Calu3 (cell line): ENCODE measurements around the gene NR1H2. TPM values are rescaled to one million over a fixed set of nuclear protein-coding genes. Genes with fewer than 3 reads are reported as not detected.

Experiments
- BruUV-seq: library from RNA; stranded (reverse); fragments of 400-500 nt; replicated peaks from 2 replicates; lab custom pipeline; 2021; lab: Mats Ljungman, UMichigan
- CTCF ChIA-PET: fragments of 300-600 bp; sonication (Branson Sonifier 250); formaldehyde crosslinking; loops from one replicate; lab custom pipeline; 2022; ENCODE audit warnings: antibody characterized with exemption; lab: Charles Lee
- DNase-seq: peaks from one replicate; pipeline ENCODE4 v3.0.0; 2022
- H3K27ac Mint-ChIP-seq: one replicate; pipeline ENCODE4 v1.8.0; 2022; ENCODE audit warnings: mixed read lengths; ENCODE audit not compliant: unreplicated experiment
- H3K27me3 Mint-ChIP-seq: one replicate; pipeline ENCODE4 v1.8.0; 2022; ENCODE audit warnings: mixed read lengths; ENCODE audit not compliant: unreplicated experiment
- H3K36me3 Mint-ChIP-seq: one replicate; pipeline ENCODE4 v1.8.0; 2022; ENCODE audit warnings: mild to moderate bottlenecking, moderate library complexity, mixed read lengths; ENCODE audit not compliant: insufficient read depth, unreplicated experiment
- H3K4me1 Mint-ChIP-seq: one replicate; pipeline ENCODE4 v1.8.0; 2022; ENCODE audit warnings: mild to moderate bottlenecking, low read depth, mixed read lengths; ENCODE audit not compliant: unreplicated experiment
- H3K4me3 Mint-ChIP-seq: one replicate; pipeline ENCODE4 v1.8.0; 2022; ENCODE audit warnings: mild to moderate bottlenecking, low read depth, moderate library complexity, mixed read lengths; ENCODE audit not compliant: unreplicated experiment
- H3K9me3 Mint-ChIP-seq: one replicate; pipeline ENCODE4 v1.8.0; 2022; ENCODE audit warnings: low read depth, mixed read lengths; ENCODE audit not compliant: unreplicated experiment
- CTCF ChIP-seq: fragments of 200-600 bp; IDR thresholded peaks from one replicate; pipeline ENCODE4 v1.8.0; 2022; ENCODE audit warnings: antibody characterized with exemption; ENCODE audit not compliant: unreplicated experiment
- intact Hi-C: fragments of 100-400 bp; cut with micrococcal nuclease; formaldehyde crosslinking; loops from one replicate; pipeline ENCODE4 v1.10.0; 2022; ENCODE audit not compliant: unreplicated experiment
- total RNA-seq: library from RNA; stranded (reverse); gene quantifications from 2 replicates; pipeline ENCODE4 v1.2.3, GENCODE V29; 2022

NR1H2 gene
- total RNA-seq, 1 experiment from 2014 or later: 77.5 TPM

GRCh38 chr19:50361290-50362029, 14.8 kb upstream of the NR1H2 start:
- peaks cover 7% of the 10 kb centered on the region for H3K4me1 Mint-ChIP-seq
- intact Hi-C loops: no loop called here
- CTCF ChIA-PET: interaction anchor here (0.5 kb wide), 1 partner anchor 204 kb away, joined by 3 read pairs; no protein-coding TSS in a partner anchor
- no peak overlapping the region for H3K4me3 Mint-ChIP-seq
- H3K36me3 Mint-ChIP-seq: peaks cover 10% of the 10 kb centered on the region
- H3K9me3 Mint-ChIP-seq: no peaks in the 10 kb centered on the region
- H3K27ac Mint-ChIP-seq: no peak overlapping the region
- TF ChIP-seq CTCF: no peak
- peaks cover 47% of the 10 kb centered on the region for H3K27me3 Mint-ChIP-seq
- DNase-seq: no peak
- no TSS peak for BruUV-seq

DNA sequence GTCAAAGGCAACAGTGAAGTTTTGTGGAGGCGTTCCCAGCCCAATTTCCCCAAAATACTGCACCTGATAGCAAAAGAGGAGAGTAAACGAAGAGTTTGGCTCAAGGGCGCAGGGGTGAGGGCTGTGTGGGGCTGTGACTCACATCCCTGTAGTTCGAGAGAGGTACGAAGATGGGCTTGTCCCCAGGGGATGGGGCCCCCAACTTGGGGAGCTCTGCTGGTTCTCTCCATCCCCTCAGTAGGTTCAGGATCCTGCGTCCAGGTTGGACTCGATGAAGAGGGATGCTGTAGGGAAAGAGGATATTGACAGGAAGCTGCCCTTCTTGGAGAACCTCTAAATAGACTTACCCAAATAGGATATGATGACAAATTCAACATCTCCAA, 14.2 kb upstream of the NR1H2 start:
- no peak for TF ChIP-seq CTCF
- intact Hi-C loops: no loop called here
- Mint-ChIP-seq H3K4me1 (peaks cover 7% of the 10 kb centered on the region), H3K36me3 (peaks cover 8% of the 10 kb centered on the region), H3K4me3 (no peak overlapping the region), H3K27me3 (peaks cover 47% of the 10 kb centered on the region), H3K9me3 (no peaks in the 10 kb centered on the region), H3K27ac (no peak overlapping the region)
- no TSS peak for BruUV-seq
- DNase-seq: no peak
- CTCF ChIA-PET: interaction anchor here (0.5 kb wide), 1 partner anchor 205 kb away, joined by 3 read pairs; no protein-coding TSS in a partner anchor

GRCh38 chr19:50362656-50363424, 13.4 kb upstream of the NR1H2 start:
- intact Hi-C loops: no loop called here
- H3K4me3 Mint-ChIP-seq: no peak overlapping the region
- no peak for TF ChIP-seq CTCF
- BruUV-seq: no TSS peak
- peaks cover 2% of the 10 kb centered on the region for H3K36me3 Mint-ChIP-seq
- peaks cover 7% of the 10 kb centered on the region for H3K4me1 Mint-ChIP-seq
- H3K9me3 Mint-ChIP-seq: no peaks in the 10 kb centered on the region
- H3K27me3 Mint-ChIP-seq: peaks cover 47% of the 10 kb centered on the region
- DNase-seq: no peak
- H3K27ac Mint-ChIP-seq: no peak overlapping the region
- CTCF ChIA-PET: no interaction called here

DNA sequence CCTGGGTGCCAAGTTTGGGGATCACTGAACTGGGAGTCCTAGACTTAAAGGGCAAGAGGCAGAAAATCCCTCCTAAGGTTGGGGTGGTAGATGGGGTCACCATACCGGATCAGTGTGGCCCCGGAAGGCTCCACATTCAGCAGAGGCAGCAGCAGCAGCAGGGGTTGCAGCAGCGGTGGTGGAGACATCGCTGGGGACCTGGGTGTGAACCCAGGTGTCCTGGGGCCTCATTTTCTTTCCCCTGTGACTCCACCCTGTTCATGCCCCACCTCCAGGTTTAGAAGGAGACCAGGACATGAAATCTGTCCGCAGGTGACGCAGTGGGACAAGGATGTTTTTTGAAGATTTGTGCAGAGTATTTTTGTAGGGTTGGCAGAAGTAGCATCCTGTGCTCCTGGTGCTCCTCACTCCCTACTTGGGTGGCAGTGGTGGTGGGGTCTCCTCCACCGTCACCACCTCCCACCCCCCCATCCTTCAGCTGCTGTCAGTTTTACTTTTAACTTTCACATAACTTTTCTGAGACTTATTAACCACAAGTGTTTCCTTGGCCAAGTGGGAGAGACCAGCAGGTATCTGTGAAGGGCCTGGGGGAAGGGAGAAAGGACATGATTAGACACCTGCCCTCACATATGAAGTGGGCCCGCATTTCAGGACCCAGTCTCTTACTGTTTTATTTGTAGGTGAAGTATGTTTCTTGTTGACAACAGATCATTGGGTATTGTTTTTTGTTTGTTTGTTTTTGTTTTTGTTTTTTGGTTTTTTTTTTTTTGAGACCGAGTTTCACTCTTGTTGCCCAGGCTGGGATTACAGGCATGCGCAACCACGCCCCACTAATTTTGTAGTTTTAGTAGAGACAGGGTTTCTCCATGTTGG, 10.6 kb upstream of the NR1H2 start, which contains the start of gene NAPSA:
TSS of gene NAPSA (minus strand) at position 206 of the 873 bp plus-strand sequence. CDS start at position 188, 18 bp downstream.
- BruUV-seq: no TSS peak
- H3K4me1 Mint-ChIP-seq: peaks cover 20% of the 10 kb centered on the region

More for the DNA sequence above, 10.6 kb upstream of the NR1H2 start, which contains the start of gene NAPSA:
- no peak within 1 kb of the TSS for H3K4me3 Mint-ChIP-seq
- no peaks in the 10 kb centered on the region for H3K9me3 Mint-ChIP-seq
- CTCF ChIA-PET: no interaction called here
- H3K27me3 Mint-ChIP-seq: peaks cover 25% of the 10 kb centered on the region
- intact Hi-C loops: loop anchor here (5.0 kb wide), 1 partner anchor 172 kb away; no protein-coding TSS in a partner anchor
- no peak for TF ChIP-seq CTCF
- no peak within 1 kb of the TSS for H3K27ac Mint-ChIP-seq
- DNase-seq: no peak
- peaks cover 20% of the 10 kb centered on the region for H3K36me3 Mint-ChIP-seq
